Stimulated activated CD8-positive, alpha-beta memory T cell treated with anti-CD3 and anti-CD28 coated beads, Interleukin-12 subunit alpha, Interleukin-12 subunit beta, amount 100 ng/mL, for 1 hour (primary cell): ENCODE measurements around the gene ADAMTSL2.

Experiments
- DNase-seq: peaks from one replicate; pipeline ENCODE4 v3.0.0-alpha.2; 2020; ENCODE audit warnings: low read depth

ADAMTSL2 gene

DNA sequence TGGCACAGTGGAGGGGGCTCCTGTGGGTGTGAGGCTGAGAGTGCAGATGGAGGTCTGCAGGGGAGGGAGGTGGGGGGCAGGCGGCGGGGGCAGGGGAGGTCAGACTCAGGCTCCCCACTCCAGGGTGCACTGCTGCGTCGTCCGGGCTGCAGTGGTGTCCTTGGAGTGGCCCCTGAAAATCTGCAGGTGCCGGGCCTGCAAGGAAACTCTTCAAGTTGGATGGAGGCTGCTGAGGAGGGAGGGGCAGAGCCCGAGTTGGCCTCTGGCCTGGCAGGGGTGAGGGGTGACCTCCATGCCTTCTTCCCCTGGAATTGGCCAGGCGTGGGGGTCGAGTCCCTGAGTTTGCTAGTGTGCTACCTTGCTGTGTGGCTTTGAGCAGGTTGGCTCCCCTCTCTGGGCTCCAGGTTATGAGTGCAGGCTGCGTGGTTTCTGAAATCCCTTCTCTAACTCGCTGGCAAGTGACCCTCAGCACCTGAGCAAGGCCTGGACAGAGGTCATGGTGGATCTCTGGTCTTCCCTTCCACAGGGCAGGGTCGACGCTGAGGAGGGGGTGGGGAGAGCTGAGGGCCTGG, 888 bp downstream of the ADAMTSL2 start:
- DNase-seq: no peak

DNA sequence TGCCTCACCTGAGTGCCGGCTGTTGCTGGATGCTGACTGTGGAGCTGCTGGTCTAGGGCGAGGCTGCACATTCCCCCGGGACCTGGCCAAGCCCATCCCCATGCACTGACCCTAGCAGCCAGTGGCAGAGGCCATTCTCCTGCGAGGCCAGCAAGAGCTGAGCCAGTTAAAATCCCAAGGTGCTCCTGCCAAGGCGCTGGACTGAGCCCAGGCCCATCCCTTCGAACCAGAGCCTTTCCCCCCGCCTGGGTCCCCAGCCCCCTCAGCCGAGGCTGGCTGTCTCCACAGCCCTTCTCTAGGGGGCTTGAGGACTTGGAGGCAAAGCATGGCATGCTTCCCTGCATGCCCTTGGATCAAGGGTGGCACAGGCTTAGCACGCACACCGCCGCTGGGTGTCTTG, 1.6 kb downstream of the ADAMTSL2 start:
- no peak for DNase-seq

DNA sequence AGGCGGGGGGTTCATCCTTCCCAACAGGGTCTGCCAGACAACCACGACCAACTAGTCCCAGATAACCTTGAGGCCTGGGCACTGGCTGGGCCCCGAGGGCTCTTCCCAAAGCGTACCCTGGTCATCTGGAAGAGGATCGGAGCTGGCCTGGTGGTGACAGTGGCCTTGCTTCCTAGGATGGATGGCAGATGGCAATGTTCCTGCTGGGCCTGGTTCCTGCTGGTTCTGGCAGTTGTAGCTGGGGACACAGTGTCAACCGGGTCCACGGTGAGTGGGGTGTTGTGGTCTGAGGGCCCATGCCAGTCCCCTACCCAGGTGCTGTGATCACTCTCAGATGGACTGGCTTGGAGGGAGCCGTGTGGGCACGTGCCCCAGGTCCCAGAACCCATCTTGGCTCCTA, 2.0 kb downstream of the ADAMTSL2 start:
- no peak for DNase-seq

DNA sequence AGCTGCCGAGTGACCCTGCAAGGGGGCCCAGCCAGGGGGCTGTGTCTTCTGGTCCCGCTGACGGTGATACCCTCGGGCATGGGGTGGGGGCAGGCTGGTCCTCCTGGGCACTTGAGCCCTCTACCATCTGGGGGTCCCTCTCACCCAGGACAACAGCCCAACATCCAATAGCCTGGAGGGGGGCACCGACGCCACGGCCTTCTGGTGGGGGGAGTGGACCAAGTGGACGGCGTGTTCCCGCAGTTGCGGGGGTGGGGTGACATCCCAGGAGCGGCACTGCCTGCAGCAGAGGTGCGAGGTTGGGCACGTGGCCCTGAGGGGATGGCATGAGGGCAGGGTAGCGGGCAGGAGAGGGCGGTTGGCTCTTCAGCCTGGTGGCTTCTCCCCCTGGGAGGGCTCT, 2.8 kb downstream of the ADAMTSL2 start:
- DNase-seq: no peak

DNA sequence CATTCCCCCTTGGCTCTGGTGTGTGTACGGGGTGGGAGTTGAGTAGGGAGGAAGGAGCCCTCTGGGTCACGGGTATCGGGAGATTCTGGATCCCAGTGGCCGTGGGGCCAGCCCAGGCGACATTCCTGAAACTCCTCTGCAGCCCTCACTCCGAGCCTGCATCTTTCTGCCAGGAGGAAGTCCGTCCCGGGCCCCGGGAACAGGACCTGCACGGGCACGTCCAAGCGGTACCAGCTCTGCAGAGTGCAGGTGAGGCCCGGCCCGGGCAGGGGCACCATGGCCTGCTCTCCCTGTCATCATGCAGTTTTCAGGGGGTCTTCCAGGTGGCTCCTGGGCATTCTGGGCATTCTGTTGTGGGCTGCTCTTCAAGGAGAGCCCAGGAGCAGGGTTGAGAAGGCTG, 3.7 kb downstream of the ADAMTSL2 start:
- no peak for DNase-seq

DNA sequence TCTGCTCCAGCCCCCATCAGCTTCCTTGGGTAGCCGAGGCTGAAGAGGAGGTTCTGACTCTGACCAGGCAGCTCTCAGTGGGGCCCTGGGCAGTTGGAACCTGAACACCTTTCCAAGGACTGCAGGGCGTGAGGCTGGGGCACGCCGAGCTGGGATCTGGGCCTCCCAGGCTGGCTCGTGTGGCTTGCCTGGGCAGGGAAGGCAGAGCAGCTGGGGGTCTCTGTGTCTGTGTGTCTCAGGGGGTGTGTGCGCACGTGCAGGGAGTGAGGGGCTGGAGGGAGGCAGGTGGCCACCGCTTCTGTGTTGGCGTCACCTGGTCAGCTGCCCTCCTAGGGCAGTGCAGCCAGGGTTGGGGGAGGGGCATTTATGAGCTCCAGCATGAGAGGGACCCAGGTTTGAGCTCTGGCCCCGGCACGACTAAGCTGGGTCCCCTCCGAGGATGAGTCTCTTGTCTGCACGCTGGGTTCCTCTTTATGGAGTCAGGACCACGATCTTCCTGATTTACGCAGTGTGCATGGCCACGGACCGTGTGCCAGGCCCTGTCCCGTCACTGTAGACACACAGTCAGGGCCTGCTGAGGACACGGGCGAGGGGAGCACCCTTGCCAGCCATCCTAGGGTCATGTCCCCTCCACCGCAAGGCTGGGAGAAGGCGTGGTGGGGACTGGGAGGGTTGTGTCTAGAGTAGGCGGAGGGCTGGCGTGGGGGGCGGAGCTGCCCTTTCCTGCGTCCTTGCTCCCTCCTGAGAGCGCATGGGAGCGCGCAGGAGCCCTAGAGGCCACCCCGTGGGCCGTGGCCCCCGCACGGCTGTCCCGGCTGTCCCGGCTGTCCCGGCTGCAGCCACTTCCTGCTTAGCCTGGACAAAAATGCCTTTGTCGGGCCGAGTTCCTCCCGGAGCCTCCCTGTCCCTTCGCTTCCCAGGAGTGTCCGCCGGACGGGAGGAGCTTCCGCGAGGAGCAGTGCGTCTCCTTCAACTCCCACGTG, 4.6 kb downstream of the ADAMTSL2 start:
- DNase-seq: no peak

DNA sequence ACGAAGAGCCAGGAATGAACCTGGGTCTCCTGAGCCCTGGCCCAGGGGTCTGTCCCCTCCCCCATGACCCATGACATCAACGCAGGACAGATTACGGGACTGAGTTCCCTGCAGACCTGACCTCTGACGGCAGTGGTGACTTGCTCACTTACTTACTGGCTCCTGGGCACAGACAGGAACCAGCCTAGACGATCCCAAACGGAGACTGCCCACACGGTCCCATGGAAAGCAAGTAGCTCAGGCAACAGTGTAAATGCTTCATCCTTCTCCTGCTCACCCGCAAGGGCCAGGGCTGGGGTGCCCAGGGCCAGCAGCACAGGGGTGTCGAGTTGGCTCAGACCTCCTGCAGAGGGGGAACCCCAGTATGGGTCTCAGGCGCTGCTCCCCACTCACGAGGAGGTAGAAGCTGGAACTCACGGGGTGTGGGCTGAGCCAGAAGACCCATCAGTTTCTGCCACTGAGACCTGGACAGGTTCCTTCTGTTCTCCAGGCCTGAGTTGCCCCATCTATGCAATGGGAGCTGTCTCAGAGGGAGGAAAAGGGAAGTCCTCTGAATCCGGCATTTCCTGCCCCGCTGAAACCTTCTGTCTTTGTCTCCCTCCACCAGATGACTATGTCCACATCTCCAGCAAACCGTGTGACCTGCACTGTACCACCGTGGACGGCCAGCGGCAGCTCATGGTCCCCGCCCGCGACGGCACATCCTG, 5.6 kb downstream of the ADAMTSL2 start:
- no peak for DNase-seq

DNA sequence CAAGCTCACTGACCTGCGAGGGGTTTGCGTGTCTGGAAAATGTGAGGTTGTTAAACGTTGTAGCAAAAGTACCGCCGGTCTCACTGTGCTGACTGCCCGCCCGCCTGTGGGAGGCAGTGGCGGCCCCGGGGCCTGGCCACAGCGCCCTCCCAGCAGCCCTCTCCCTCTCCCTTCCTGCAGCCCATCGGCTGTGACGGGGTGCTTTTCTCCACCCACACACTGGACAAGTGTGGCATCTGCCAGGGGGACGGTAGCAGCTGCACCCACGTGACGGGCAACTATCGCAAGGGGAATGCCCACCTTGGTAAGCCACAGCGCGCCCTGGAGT, 6.2 kb downstream of the ADAMTSL2 start:
- DNase-seq: no peak

DNA sequence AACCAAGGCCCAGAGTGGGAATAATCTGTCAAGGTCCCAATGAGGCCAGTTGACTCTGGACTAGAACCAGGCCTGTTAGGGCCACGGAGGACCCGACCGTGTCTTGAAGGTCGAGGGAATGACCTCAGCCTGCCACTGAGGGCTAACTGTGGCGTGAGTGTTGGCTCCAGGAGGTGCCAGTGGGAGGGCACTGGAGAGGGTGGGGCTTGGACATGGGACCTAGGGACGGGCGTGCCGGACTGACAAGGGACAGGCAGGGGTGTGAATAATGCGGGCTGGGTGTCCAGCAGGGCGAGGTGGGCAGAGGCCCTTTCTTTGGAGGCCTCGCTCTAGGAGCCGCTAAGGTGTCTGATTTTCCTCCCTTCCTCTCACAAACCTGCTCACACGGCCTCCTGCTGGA, 7.5 kb downstream of the ADAMTSL2 start:
- DNase-seq: no peak

DNA sequence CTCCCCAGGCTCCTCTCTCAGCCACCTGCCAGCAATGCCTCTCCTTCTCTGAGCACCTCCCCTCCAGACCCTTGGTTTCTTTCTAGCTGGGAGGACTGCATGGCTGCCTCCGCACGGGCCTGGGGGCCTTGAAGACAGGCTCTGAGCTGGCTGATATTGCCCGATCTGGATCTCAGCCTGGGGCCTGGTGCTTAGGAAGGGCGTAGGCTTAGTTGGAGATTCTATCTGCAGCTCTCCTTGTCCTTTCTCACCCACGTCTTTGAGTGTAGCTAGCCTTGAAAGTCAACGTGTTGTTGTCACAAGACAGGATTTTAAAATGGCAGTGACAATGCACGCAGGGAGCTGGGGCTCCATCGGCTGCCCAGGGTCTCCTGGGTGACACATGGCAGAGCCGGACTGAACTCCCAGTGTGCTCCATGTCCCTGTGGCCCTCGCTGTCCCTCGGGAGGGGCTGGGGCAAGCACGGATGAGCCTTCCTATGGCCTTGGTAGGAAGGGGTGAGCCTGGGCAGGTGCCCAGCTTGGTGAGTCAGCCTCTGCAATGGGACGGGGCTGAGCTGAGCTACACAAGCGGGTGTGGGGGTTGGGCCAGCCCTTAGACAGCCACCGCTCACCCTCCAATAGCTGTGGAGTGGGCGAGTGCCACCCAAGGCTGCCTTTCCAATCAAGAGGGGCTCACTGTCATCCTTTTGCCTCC, 9.4 kb downstream of the ADAMTSL2 start:
- DNase-seq: no peak

DNA sequence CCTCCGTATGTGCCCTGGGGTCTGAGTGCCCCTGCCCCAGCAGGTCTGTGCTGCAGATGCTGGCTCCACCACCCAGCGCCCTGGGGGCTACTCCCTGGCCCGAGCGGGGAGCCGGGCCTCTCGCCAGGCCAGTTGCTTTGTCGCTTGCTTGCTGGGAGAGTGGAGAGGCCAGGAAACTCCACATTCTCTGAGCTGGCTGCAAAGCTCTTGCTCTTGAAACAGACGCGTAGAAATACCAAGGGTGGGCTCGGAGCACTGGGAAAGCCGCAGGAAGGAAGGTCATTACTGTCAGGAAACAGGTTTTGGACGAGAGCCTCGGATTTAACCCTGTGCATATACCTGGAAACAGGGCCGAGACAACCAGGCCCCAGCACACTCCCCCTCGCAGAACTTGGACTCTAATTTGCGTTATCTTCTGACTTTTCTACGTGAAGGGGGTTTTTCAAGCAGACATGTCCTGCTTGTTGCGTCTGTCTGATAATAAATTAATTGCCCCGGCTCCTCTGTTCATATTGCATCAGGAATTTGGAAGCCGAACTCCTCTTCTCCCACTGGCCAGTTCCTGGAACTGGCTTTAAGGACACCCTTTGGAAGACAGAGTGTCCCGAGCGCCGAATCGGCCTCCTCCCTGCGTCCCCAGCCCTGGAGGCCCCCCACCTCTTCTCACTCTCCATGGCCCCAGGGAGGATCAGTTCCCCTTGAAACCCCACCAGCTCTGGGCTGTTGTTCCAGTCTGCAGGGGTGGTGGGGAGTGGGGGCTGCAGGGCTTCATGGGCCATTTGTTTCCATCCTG, 11.2 kb downstream of the ADAMTSL2 start:
- DNase-seq: no peak

DNA sequence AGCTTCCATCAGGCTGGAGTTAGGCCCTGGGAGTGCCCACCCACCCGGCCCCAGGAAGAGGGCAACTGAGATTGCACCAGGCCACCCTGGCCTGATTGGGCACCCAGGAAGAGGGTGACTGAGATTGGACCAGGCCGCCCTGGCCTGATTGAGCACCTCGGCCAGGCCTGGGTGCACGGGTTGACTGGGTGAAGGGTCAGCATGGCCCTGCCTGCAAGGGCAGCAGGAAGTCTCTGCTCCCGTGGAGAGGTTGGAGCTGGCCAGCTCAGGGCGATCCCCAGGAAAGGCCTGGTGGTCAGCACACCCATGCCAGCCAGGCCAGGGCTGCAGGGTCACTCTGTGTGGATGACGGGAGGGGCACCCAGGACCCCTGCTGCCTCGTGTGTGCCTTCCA, 11.8 kb downstream of the ADAMTSL2 start:
- DNase-seq: no peak

DNA sequence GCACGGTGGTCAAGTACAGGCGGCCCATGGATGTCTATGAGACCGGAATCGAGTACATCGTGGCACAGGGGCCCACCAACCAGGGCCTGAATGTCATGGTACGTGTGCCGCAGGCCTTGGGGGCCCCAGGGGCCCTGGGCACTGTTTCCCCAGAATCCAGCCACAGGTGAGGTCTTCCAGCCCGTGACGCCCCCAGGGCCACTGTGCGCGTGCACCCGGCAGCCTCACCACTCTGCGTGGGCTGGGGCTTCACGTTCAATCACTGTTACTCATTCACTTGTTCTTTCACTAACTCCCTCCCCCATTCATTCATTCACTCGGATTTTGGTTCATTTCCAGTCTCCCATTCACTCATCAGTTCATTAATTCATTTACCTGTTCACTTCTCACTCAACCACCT, 12.6 kb downstream of the ADAMTSL2 start:
- no peak for DNase-seq

DNA sequence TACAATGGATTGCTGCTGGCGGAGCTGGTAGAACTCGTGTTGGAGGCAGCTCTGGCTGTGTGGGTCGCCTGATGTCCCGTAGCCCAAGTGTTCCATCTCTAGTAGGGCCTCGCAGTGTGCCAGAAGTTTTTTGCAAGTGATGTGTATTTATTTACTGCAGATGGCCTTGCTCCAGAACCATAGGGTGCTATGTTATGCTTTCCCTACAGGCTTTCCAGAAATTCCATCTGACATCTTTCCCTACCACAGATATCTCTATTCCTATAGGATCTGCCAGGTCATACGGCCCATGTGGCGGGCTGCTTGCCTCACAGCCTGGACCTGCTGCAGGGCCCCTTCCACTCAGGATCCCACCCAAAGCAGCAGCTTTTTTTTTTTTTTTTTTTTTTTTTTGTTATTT, 16.9 kb downstream of the ADAMTSL2 start:
- no peak for DNase-seq

DNA sequence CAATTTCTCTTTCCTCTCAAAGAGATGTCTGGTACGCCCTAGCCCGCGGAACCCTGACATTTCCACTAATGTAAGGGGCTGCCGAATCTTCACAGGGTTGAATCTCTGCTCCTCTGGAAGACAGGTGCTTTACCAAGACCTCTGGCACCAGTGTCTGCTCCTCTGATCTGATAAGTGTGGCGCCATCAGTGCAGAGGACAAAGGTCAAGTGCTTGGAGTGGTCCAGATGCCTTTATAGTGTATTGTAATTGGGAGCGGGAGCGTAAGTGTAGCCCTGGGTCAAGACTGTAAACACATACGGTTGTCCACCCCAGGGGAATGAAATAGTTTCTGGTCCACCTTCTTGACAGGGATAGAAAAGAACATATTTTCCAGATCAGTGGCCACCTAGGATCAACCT, 17.7 kb downstream of the ADAMTSL2 start:
- no peak for DNase-seq

DNA sequence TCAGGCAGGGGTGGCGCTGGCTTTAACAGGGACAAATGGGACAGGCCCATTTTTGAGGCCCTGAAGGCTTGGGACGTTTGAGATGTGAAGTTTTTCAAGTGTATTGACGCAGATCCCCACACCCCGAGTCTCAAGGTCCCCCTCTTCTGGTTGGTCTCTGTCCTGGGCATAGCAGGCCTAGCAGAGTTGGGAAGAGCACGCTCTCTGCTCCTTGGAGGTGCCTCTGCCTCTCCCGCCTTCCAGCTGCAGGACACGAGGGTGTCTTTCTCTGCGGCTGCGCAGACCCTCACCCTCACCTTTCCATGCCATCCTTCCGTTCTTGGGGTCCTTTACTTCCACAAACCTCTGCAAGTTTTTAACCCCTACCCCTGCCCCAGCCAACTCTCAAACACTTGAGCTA, 18.6 kb downstream of the ADAMTSL2 start:
- no peak for DNase-seq

DNA sequence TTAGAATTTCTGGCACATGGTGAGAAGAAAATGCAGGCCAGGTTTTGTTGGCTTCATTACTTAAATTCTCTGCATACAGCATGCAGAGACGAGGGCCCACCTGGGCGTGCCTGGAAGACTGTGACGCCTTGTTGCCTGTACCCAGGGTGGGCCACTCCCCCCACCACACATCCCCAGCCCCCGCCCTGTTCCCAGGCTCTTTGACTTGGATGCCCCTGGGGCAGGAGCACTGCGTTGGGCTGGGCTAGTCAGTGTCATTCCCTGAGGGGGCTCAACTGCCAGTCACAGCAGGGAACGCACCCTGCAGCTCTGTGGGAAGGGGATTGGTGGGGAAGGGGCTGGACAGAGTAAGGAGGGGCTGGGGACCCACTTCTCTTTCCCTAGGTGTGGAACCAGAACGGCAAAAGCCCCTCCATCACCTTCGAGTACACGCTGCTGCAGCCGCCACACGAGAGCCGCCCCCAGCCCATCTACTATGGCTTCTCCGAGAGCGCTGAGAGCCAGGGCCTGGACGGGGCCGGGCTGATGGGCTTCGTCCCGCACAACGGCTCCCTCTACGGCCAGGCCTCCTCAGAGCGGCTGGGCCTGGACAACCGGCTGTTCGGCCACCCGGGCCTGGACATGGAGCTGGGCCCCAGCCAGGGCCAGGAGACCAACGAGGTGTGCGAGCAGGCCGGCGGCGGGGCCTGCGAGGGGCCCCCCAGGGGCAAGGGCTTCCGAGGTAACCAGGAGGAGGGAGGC, 19.6 kb downstream of the ADAMTSL2 start:
- DNase-seq: no peak

DNA sequence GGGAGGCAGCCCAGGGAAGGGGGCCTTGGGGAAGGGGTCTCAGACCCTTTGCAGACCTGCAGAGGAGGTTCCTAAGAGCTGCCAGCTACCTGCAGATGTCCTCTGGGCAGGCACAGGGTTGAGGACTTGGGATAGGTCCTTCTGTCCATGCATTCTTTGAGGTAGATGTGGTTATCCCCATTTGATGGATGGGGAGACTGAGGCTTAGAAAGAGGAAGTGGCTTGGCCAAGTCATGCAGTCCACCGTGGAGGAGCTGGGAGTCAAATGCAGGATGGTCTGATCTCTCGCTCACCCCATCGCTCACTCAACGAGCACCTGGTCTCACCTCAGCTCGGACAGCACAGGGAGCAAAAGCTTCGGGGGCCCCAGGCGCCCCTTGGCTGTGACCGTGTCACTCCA, 20.2 kb downstream of the ADAMTSL2 start:
- DNase-seq: no peak

DNA sequence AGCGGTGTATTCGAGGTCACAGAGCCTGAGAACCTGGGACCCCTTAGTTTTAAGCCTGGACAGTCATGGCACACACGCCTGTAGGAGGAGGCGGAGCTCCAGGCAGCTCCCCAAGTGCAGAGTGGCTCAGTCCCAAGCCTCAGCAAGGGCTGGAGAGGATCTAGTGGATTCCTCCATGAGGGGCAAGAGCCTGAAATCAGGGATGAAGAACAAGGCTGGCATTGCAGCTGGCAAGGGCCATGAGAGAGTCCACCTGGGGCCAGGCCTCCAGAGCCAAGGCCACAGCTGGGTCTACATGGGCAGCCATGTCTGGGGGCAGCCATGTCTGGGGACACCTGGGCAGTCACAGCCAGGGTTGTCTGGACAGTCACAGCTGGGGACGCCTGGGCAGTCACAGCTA, 21.9 kb downstream of the ADAMTSL2 start:
- DNase-seq: no peak

DNA sequence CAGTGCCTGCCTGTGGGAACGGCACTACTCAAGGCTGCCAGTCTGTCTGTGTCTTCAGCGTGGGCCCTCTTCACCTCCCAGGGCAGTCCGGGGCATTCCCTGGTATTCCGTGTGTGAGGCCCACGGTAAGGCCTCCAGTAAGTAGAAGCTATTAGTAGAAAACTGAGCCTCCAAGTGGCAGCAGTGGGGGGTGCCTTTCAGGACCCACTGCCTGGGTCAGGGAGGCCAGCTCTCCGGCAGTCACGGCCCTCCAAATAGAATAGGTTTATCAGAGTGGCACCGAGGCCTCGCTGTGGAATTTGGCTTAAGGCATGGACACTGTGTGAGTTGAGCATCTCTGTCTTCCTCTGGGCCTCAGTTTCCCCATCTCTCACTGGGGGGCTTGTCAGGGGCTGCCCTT, 23.1 kb downstream of the ADAMTSL2 start:
- no peak for DNase-seq
